ENCODE measurements around the gene IER2.
"Not testable (repeated sequence)": the region's sequence is repeated elsewhere in the genome, so short reads cannot be mapped to it uniquely, and the experiment has no call there.

The IER2 gene

GRCh38 chr19:13195678-13196077 lies 45.5 kb downstream of the IER2 start:
- Histone ChIP-seq H3K27me3 (ENCODE audit: low read depth) (no peaks in the 10 kb centered on the region), H3K4me3 (no peak overlapping the region), H3K9me3 (no peaks in the 10 kb centered on the region), H3K4me1 (no peaks in the 10 kb centered on the region), H3K36me3 (replicated peaks) (no peaks in the 10 kb centered on the region)
- peak in 1 of 2 experiments; percentile 50 for DNase-seq (ENCODE audit: low spot score in 2 of 2)
- in situ Hi-C loops (cut with MboI; ENCODE audit: low sequenced_read_pairs) = no loop called here

DNA sequence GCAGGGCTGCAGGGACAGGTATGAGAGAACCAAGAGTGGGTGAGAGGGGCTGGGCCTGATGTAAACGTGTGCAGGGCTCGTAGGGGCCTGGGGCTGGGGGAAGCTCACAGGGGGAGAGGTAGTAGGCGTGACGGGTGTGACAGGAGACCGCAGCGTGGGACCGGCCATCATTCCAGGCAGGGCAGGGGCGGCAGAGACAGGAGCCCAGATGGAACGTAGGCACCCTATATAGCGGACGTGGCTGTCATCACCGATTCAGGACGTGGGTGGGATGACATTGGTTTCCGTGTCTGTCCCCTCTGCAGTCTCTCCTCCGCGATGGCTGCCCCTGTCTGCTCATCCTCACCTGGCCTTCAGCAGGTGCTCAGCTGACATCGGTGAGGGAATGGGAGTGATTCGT lies 48.4 kb downstream of the IER2 start:
- H3K4me1 ChIP-seq = no peaks in the 10 kb centered on the region
- no peak for DNase-seq (ENCODE audit: low spot score in 2 of 2)
- no peaks in the 10 kb centered on the region for H3K9me3 ChIP-seq
- no peaks in the 10 kb centered on the region for H3K27me3 ChIP-seq (ENCODE audit: low read depth)
- no peak overlapping the region for H3K4me3 ChIP-seq
- no peaks in the 10 kb centered on the region for H3K36me3 ChIP-seq (replicated peaks)
- in situ Hi-C loops (cut with MboI; ENCODE audit: low sequenced_read_pairs) = no loop called here

GRCh38 chr19:13202112-13202511 lies 51.9 kb downstream of the IER2 start:
- H3K4me1 ChIP-seq; DNase-seq (ENCODE audit: low spot score in 2 of 2); H3K36me3 ChIP-seq (replicated peaks); H3K9me3 ChIP-seq; H3K4me3 ChIP-seq; H3K27me3 ChIP-seq (ENCODE audit: low read depth); in situ Hi-C loops (cut with MboI; ENCODE audit: low sequenced_read_pairs): not testable (repeated sequence)
